Hematopoietic multipotent progenitor cell treated with erythropoietin and hydrocortisone succinate and interleukin-3 and kit ligand, for 17 days (in vitro differentiated cells): ENCODE data around the gene TPST1.
"Not testable (repeated sequence)": the region's sequence is repeated elsewhere in the genome, so short reads cannot be mapped to it uniquely, and the experiment has no call there.

Experiments used
- DNase-seq: peaks from one replicate; pipeline ENCODE4 v3.0.0-alpha.2; 2015; ENCODE audit warnings: low spot score

The TPST1 gene

GRCh38 chr7:66379542-66380160 is 174.5 kb downstream of the TPST1 start:
- DNase-seq = no peak

DNA sequence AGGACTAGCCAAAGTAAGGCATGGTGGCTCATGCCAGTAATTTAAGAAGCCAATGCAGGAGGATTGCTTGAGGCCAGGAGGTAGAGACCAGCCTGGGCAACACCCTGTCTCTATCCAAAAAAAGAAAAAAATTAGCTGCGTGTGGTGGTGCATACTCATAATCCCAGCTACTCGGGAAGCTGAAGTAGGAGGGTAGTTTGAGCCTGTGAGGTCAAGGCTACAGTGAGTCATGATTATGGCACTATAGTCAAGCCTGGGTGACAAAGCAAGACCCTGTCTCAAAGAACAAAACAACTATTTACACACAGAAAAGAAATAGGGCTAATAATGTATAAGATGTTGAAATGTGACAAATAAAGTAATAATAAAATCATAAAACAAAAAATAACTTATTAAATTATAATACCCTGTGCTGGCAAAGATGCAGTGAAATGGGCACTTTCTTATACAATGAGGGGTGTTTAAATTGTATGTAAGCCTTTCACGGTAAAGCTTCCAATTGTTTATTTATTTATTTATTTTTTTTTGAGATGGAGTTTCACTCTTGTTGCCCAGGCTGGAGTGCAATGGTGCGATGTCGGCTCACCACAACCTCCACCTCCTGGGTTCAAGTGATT is 175.2 kb downstream of the TPST1 start:
- DNase-seq = no peak

DNA sequence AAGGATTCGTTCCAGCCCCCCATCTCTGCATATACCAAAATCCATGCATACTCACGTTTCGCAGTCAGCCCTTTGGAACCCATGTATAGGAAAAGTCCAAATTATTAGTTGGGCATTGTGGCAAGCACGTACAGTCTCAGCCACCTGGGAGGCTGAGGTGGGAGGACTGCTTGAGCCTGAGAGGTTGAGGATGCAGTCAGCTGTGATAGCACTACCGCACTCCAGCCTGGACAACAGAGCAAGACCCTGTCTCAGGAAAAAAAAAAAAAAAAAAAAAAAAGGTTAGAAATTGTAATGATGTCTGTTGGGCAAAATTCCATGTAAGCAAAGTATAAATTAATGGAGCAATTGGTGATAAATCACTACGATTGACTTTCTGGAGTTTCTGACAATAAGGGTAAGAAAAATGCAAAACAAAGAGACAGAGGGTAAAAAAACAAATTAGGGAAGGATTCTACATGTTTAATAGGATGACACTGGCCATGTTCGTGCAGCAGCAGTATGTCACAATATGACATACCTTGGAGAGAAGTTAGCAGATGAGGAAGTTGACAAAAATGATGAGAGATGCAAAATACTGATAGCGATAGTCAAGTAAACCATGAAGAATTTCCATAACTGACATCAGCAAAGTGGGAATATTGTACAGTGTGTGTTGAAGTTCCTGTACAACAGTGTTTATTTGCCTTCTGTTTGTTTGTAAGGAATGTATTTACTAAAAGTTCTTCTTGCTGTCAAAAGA is 177.2 kb downstream of the TPST1 start:
- DNase-seq = not testable (repeated sequence)

GRCh38 chr7:66385191-66385905 is 180.2 kb downstream of the TPST1 start:
- DNase-seq = not testable (repeated sequence)

DNA sequence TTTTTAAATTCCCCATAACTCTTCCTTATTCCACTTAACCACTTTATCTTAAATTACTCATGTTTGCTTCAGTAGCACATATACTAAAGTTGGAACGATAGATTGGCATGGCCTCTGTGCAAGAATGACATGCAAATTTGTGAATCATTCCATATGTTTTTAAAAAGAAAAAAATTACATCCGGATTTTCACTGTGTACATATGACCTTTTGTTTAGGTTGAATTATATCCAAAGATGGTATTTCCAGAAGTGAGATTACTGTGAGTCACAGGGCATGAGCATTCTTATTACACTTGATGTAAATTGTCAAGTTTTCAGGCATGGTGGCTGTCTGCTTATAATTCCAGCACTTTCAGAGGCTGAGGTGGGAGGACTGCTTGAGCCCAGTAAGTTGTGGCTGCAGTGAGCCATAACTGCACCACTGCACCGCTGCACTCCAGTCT is 190.0 kb downstream of the TPST1 start:
- not testable (repeated sequence) for DNase-seq

DNA sequence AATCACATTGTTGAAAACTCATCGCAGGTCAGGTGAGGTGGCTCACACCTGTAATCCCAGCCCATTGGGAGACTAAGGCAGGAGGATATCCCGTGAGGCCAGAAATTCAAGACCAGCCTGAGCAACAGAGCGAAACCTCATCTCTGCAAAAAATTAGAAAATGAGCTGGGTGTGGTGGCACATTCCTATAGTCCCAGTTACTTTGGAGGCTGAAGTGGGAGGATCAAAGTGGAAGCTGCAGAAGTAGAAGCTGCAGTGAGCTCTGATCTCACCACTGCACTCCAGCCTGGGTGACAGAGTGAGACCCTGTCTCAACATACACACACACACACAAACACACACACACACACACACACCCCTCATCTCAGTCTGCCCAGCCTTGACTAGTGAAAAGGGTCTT is 190.9 kb downstream of the TPST1 start:
- not testable (repeated sequence) for DNase-seq

DNA sequence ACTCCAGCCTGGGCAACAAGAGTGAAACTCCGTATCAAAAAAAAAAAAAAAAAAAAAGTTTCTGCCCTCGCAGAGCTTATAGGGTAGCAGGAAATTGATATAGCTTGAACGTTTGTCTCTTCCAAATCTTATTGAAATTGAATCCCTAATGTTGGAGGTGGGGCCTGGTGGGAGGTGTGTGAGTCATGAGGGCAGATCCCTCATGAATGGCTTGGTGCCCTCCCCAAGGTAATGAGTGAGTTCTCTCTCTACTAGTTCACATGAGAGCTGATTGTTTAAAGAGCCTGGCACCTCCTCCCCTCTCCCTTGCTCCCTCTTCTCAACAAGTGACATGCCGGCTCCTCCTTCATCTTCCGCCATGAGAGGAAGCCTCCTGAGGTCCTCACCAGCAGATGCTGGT is 193.7 kb downstream of the TPST1 start:
- not testable (repeated sequence) for DNase-seq

DNA sequence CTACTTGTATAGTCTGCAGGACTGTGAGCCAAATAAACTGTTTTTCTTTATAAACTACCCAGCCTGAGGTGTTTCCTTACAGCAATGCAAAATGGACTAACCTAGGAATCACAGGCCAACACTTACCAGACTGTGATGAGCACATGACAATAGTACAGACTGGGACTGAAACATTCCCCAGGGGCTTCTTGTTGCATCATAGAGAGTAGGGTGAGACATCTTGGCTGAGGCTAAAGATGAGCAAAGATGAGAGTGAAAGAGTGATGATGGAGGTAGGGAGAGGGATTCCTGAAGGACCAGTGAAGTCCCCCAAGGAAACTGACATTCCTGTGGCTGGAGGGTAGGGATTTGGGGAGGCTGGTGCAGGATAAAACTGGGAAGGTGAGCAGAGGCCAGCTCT is 194.4 kb downstream of the TPST1 start:
- DNase-seq = no peak

DNA sequence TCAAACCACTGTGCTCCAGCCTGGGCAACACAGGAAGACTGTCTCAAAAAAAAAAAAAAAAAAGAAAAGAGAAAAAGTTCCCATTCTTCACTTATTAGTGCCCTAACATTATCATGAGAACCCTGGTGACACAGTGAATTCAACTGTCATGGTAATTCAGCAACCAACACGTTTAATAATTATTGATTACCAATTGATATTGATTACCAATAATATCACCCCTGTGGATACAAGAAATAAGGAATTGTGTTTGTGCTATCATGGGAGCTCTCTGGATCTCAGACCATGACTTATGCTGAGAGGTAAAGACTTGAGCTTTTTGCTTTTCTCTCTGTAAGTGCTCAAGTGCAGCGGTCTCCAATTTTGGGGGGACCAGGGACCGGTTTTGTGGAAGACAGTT is 195.3 kb downstream of the TPST1 start:
- DNase-seq = no peak

DNA sequence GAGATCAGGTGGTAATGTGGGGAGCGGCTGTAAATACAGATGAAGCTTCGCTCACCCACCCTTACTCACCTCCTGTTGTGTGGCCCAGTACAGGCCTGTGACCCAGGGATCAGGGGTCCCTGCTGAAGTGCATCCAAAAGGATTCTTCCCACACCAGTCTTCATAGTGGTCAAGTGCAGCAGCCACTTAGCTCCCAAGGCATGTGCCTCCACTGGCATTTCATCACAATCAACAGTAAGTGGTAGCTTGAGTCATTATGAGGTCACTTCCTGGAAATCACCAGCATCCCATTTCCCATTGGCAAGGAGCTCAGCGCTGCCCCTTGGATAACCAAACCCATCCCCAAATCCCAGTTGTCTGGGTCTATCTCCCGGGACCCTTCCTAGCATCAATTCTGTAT is 196.0 kb downstream of the TPST1 start:
- not testable (repeated sequence) for DNase-seq

- DNase-seq = not testable (repeated sequence)
These were observed 196.8 kb downstream of the TPST1 start for GRCh38 chr7:66401932-66402331.

- no peak for DNase-seq
These were observed 198.4 kb downstream of the TPST1 start for GRCh38 chr7:66403564-66403963.

DNA sequence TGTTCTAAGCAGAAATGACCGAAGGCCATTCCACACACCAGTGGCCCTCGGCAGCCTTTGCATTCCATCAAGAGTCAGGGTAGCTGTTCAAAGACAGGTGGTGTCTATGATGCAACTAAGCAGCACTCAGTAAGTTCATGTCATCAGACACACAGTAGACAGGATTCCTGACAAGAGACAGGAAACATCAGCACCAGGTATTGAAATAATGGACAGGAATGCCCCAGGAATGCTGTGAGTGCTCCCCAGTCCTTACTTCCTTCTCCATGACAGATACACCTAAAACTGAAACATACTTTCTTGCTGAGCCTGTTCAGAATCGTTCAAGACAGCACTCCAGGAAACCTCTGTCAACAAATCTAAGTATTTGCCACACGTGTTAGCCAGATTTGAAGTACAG is 204.4 kb downstream of the TPST1 start:
- DNase-seq = no peak
